ENCODE measurements around the gene RXFP1. TPM values are rescaled to one million over a fixed set of nuclear protein-coding genes. Genes with fewer than 3 reads are reported as not detected.

RXFP1 gene
- total and polyA plus RNA-seq, 8 donors: 0.15 to 1.3 TPM; not detected in 6

- no peaks in the 10 kb centered on the region for H3K27me3 ChIP-seq
- H3K27ac ChIP-seq: no peak overlapping the region
- intact Hi-C loops (cut with DNase I; ENCODE audit: low total_unique reads): no loop called here
- TF ChIP-seq CTCF (IDR thresholded peaks at IDR 0.05): no peak
- TF ChIP-seq EP300 (IDR thresholded peaks at IDR 0.05): no peak
- no peak for TF ChIP-seq POLR2A (IDR thresholded peaks at IDR 0.05)
- TF ChIP-seq POLR2AphosphoS5 (IDR thresholded peaks at IDR 0.05): no peak
- H3K36me3 ChIP-seq: no peaks in the 10 kb centered on the region
- whole genome bisulfite sequencing, 5 donors: 96 to 98% (median 98%) methylated on average over 16 to 18 of the region's 18 CpGs
- H3K4me3 ChIP-seq: no peak overlapping the region
- no peak for DNase-seq
- H3K4me1 ChIP-seq: peaks cover 0 to 18% (median 0%) of the 10 kb centered on the region in 4 donors
- H3K9me3 ChIP-seq: no peaks in the 10 kb centered on the region
Measured at GRCh38 chr4:158664806-158665205, 143.1 kb downstream of the RXFP1 start.

- TF ChIP-seq EP300 (IDR thresholded peaks at IDR 0.05) (no peak), CTCF (IDR thresholded peaks at IDR 0.05) (no peak), POLR2A (IDR thresholded peaks at IDR 0.05) (no peak), POLR2AphosphoS5 (IDR thresholded peaks at IDR 0.05) (no peak)
- 80 to 92% (median 88%) methylated on average over 2 of the region's 2 CpGs for WGBS, 5 donors
Measured at GRCh38 chr4:158666892-158667291, 145.2 kb downstream of the RXFP1 start.

GRCh38 chr4:158667651-158668198, 146.0 kb downstream of the RXFP1 start:
- Histone ChIP-seq H3K27ac (no peak overlapping the region), H3K9me3 (no peaks in the 10 kb centered on the region), H3K4me1 (peaks cover 10 to 31% (median 16%) of the 10 kb centered on the region in 4 donors), H3K4me3 (no peak overlapping the region), H3K36me3 (no peaks in the 10 kb centered on the region), H3K27me3 (no peaks in the 10 kb centered on the region)
- intact Hi-C loops (cut with DNase I; ENCODE audit: low total_unique reads): no loop called here
- 79 to 86% (median 82%) methylated on average over 3 of the region's 3 CpGs for WGBS, 5 donors
- no peak for TF ChIP-seq POLR2A (IDR thresholded peaks at IDR 0.05)
- TF ChIP-seq EP300 (IDR thresholded peaks at IDR 0.05): no peak
- TF ChIP-seq CTCF (IDR thresholded peaks at IDR 0.05): peak in 4 of 7 experiments; percentile 22 to 36 (median 31)
- TF ChIP-seq POLR2AphosphoS5 (IDR thresholded peaks at IDR 0.05): no peak
- DNase-seq: peak in 1 of 2 donors; percentile 37

More at GRCh38 chr4:158666892-158667291, 145.2 kb downstream of the RXFP1 start:
- no peak for DNase-seq
- H3K9me3 ChIP-seq: no peaks in the 10 kb centered on the region
- H3K4me3 ChIP-seq: no peak overlapping the region
- H3K27me3 ChIP-seq: no peaks in the 10 kb centered on the region
- intact Hi-C loops (cut with DNase I; ENCODE audit: low total_unique reads): no loop called here
- H3K27ac ChIP-seq: no peak overlapping the region
- peaks cover 8 to 30% (median 14%) of the 10 kb centered on the region in 4 donors for H3K4me1 ChIP-seq
- no peaks in the 10 kb centered on the region for H3K36me3 ChIP-seq

- no peaks in the 10 kb centered on the region for H3K27me3 ChIP-seq
- TF ChIP-seq POLR2A (IDR thresholded peaks at IDR 0.05) (no peak), EP300 (IDR thresholded peaks at IDR 0.05) (no peak), CTCF (IDR thresholded peaks at IDR 0.05) (no peak)
- 83 to 87% (median 86%) methylated on average over 7 of the region's 7 CpGs for WGBS, 5 donors
- H3K27ac ChIP-seq: no peak overlapping the region
- H3K36me3 ChIP-seq: no peaks in the 10 kb centered on the region
- peaks cover 15 to 46% (median 30%) of the 10 kb centered on the region in 4 donors for H3K4me1 ChIP-seq
- no peak for DNase-seq
- intact Hi-C loops (cut with DNase I; ENCODE audit: low total_unique reads): no loop called here
- H3K9me3 ChIP-seq: no peaks in the 10 kb centered on the region
- H3K4me3 ChIP-seq: no peak overlapping the region
Measured at GRCh38 chr4:158669310-158669709, 147.6 kb downstream of the RXFP1 start.

Data from stomach (tissue), 9 donors.